EH (cell line): ENCODE data around the gene PSMG3.
"Not testable (repeated sequence)": the region's sequence is repeated elsewhere in the genome, so short reads cannot be mapped to it uniquely, and the experiment has no call there.

Experiments used
- DNase-seq: peaks from one replicate; pipeline ENCODE4 v3.0.0-alpha.2; 2015; ENCODE audit warnings: low read depth

The PSMG3 gene

GRCh38 chr7:1533547-1534329, 36.1 kb downstream of the PSMG3 start:
- peak; percentile 95 for DNase-seq

GRCh38 chr7:1533255-1533546, 36.6 kb downstream of the PSMG3 start:
- DNase-seq: no peak

GRCh38 chr7:1532456-1533254, 37.2 kb downstream of the PSMG3 start:
- DNase-seq: peak; percentile 95

- DNase-seq: no peak
Measured at GRCh38 chr7:1531979-1532455, 37.8 kb downstream of the PSMG3 start.

GRCh38 chr7:1531263-1531978, 38.4 kb downstream of the PSMG3 start:
- peak; percentile 45 for DNase-seq

- no peak for DNase-seq
Measured at GRCh38 chr7:1530946-1531262, 38.9 kb downstream of the PSMG3 start.

- no peak for DNase-seq
Measured at GRCh38 chr7:1529383-1530116, 40.3 kb downstream of the PSMG3 start.

GRCh38 chr7:1526271-1526754, 43.5 kb downstream of the PSMG3 start:
- DNase-seq: peak; percentile 69

- no peak for DNase-seq
Measured at GRCh38 chr7:1525409-1525808, 44.4 kb downstream of the PSMG3 start.

- DNase-seq: no peak
Measured at GRCh38 chr7:1523844-1524243, 46.0 kb downstream of the PSMG3 start.

GRCh38 chr7:1523208-1523607, 46.6 kb downstream of the PSMG3 start:
- DNase-seq: no peak

- DNase-seq: no peak
Measured at GRCh38 chr7:1521456-1521855, 48.4 kb downstream of the PSMG3 start.

GRCh38 chr7:1520539-1521234, 49.1 kb downstream of the PSMG3 start:
- DNase-seq: peak; percentile 85

- DNase-seq: not testable (repeated sequence)
Measured at GRCh38 chr7:1519322-1519922, 50.4 kb downstream of the PSMG3 start.
